SK-N-SH (cell line): Measurements from ENCODE around the gene NKX1-1.

ENCODE experiments used
- EP300 ChIP-seq, 2 experiments: IDR thresholded peaks; 2 replicates each; pipeline versions ENCODE4 v1.4.0 to v1.6.1; 2012; ENCODE audit warnings: borderline replicate concordance in 1 of 2, low read depth in 1 of 2, low read length in 1 of 2
- EZH2phosphoT487 ChIP-seq: fragments of 200-600 bp; sonication (generic); IDR thresholded peaks from 2 replicates; pipeline ENCODE4 v1.6.1; 2017; ENCODE audit warnings: low read depth, mixed run types, mild to moderate bottlenecking, antibody characterized with exemption, moderate library complexity, borderline replicate concordance
- FOXM1 ChIP-seq: IDR thresholded peaks from 2 replicates; pipeline ENCODE4 v1.4.0; 2012; ENCODE audit warnings: low read depth, mild to moderate bottlenecking
- GABPA ChIP-seq: IDR thresholded peaks from 2 replicates; pipeline ENCODE4 v1.4.0; 2012; ENCODE audit warnings: low read depth, mild to moderate bottlenecking
- GATA2 ChIP-seq: sonication (generic); formaldehyde crosslinking; IDR thresholded peaks from 2 replicates; pipeline ENCODE4 v1.5.0; 2020; ENCODE audit warnings: mild to moderate bottlenecking, missing genetic modification reagents
- JUND ChIP-seq: IDR thresholded peaks from 2 replicates; pipeline ENCODE4 v1.4.0; 2012
- POLR2AphosphoS5 ChIP-seq: IDR thresholded peaks from 2 replicates; pipeline ENCODE4 v1.6.1; 2012; ENCODE audit warnings: low read depth, low read length
- RCOR1 ChIP-seq: fragments of 150-350 bp; IDR thresholded peaks from 2 replicates; pipeline ENCODE4 v1.6.1; 2017; ENCODE audit warnings: antibody characterized with exemption, low read length
- REST ChIP-seq: IDR thresholded peaks from 2 replicates; pipeline ENCODE4 v1.6.1; 2012; ENCODE audit warnings: mild to moderate bottlenecking, low read depth, low read length, moderate library complexity
- RFX5 ChIP-seq: IDR thresholded peaks from 2 replicates; pipeline ENCODE4 v1.6.1; 2012; ENCODE audit warnings: mild to moderate bottlenecking, improper control_type of control experiment, low read length
- SIN3A ChIP-seq: IDR thresholded peaks from 2 replicates; pipeline ENCODE4 v1.6.1; 2012; ENCODE audit warnings: low read depth, mild to moderate bottlenecking, low read length, moderate library complexity, borderline replicate concordance
- TF ChIP-seq, protein P1 (sequence below): fragments of 200-600 bp; sonication (generic); IDR thresholded peaks from 2 replicates; pipeline ENCODE4 v1.6.1; 2017; ENCODE audit warnings: antibody characterized with exemption, mild to moderate bottlenecking, moderate library complexity
- TF ChIP-seq, protein P2 (sequence below): IDR thresholded peaks from 2 replicates; pipeline ENCODE4 v1.4.0; 2012; ENCODE audit warnings: low read depth

DNA sequence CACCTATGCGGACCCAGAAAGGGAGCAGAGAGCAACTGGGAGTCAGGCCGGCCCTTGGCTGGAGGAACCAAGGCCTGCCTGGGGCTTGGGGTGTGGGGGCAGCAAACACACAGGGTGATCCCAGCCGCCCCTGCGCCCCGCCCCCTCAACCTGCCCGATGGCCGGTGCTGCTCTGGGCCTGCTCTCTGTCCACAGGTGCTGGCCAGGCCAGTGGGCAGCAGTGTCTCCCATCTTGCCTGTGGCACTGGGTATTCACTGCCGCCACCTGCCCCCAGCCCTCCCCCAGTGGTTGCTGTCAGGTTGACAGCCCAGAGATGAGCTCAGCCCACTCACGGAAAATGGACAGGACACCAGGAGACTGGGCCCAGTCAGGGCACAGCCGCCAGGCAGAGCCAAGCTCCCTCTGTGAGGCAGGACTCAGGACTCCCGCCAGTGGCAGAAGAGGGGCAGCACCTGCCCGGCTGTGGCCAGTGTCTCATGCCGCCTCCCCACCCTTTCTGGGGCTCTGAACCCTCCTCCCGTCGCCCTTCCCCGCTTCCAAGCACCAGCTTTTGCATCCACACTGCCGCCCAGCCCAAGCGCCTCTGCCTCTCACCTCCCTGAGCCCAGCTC, 4.7 kb downstream of the NKX1-1 start:
- TF ChIP-seq GATA2 (no peak), RCOR1 (no peak), SIN3A (no peak), EP300 (IDR thresholded peaks at IDR 0.05; ENCODE audit: borderline replicate concordance in 1 of 2, low read depth in 1 of 2, low read length in 1 of 2) (no peak), GABPA (no peak), POLR2AphosphoS5 (no peak), REST (no peak), EZH2phosphoT487 (no peak), RFX5 (no peak), FOXM1 (no peak), JUND (no peak)
- TF ChIP-seq, protein P1, sequence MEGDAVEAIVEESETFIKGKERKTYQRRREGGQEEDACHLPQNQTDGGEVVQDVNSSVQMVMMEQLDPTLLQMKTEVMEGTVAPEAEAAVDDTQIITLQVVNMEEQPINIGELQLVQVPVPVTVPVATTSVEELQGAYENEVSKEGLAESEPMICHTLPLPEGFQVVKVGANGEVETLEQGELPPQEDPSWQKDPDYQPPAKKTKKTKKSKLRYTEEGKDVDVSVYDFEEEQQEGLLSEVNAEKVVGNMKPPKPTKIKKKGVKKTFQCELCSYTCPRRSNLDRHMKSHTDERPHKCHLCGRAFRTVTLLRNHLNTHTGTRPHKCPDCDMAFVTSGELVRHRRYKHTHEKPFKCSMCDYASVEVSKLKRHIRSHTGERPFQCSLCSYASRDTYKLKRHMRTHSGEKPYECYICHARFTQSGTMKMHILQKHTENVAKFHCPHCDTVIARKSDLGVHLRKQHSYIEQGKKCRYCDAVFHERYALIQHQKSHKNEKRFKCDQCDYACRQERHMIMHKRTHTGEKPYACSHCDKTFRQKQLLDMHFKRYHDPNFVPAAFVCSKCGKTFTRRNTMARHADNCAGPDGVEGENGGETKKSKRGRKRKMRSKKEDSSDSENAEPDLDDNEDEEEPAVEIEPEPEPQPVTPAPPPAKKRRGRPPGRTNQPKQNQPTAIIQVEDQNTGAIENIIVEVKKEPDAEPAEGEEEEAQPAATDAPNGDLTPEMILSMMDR = no peak
- TF ChIP-seq, protein P2, sequence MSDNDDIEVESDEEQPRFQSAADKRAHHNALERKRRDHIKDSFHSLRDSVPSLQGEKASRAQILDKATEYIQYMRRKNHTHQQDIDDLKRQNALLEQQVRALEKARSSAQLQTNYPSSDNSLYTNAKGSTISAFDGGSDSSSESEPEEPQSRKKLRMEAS = no peak
